Mucosa of stomach (tissue), 1 donor: ENCODE data around the gene CD9.

ENCODE experiments used
- H3K27me3 ChIP-seq: one replicate; pipeline ENCODE4 v1.7.0; 2013; ENCODE audit warnings: mild to moderate bottlenecking, low read length; ENCODE audit not compliant: control insufficient read depth, insufficient read depth
- H3K36me3 ChIP-seq: one replicate; pipeline ENCODE4 v1.7.0; 2013; ENCODE audit warnings: low read length; ENCODE audit not compliant: control insufficient read depth, insufficient read depth
- H3K4me1 ChIP-seq: one replicate; pipeline ENCODE4 v1.7.0; 2013; ENCODE audit warnings: mild to moderate bottlenecking, low read length; ENCODE audit not compliant: control insufficient read depth, insufficient read depth
- H3K4me3 ChIP-seq: one replicate; pipeline ENCODE4 v1.7.0; 2013; ENCODE audit warnings: low read length
- H3K9ac ChIP-seq: one replicate; pipeline ENCODE4 v1.7.0; 2013; ENCODE audit warnings: mild to moderate bottlenecking, low read length, moderate library complexity
- H3K9me3 ChIP-seq: one replicate; pipeline ENCODE4 v1.7.0; 2013; ENCODE audit warnings: mild to moderate bottlenecking, low read length, moderate library complexity; ENCODE audit not compliant: control insufficient read depth
- donor health status: Pancreatic carcinoma.

Gene CD9

DNA sequence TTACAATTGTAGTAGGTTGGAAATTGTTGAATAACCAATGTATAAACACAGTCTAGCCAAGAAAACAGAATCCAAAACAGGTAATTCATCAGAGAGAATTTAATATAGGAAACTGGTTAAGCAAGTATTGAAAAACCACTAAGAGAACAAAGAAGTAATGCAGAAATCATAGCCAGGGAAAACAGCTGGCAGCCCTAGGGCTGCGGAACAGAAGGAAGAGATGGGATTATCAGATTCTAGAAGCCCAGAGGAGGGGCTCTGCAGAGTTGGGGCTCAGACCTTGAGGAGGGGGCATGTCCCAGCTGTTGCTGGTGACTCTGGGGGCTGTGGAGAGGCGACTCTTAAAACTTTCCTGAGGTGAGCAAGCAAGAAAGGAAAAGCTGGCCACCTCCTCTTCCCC, 49.4 kb downstream of the CD9 start:
- Histone ChIP-seq H3K27me3 (no peaks in the 10 kb centered on the region), H3K9me3 (no peaks in the 10 kb centered on the region), H3K4me3 (no peak overlapping the region), H3K9ac (no peak overlapping the region), H3K36me3 (no peaks in the 10 kb centered on the region), H3K4me1 (no peaks in the 10 kb centered on the region)

GRCh38 chr12:6250343-6250742, 50.1 kb downstream of the CD9 start:
- H3K9me3 ChIP-seq, result no peaks in the 10 kb centered on the region
- no peak overlapping the region for H3K4me3 ChIP-seq
- H3K9ac ChIP-seq, result no peak overlapping the region
- no peaks in the 10 kb centered on the region for H3K4me1 ChIP-seq
- H3K36me3 ChIP-seq, result no peaks in the 10 kb centered on the region
- H3K27me3 ChIP-seq, result no peaks in the 10 kb centered on the region

GRCh38 chr12:6253278-6253677, 53.1 kb downstream of the CD9 start:
- H3K9ac ChIP-seq, result no peak overlapping the region

GRCh38 chr12:6254491-6254890, 54.3 kb downstream of the CD9 start:
- H3K27me3 ChIP-seq, result no peaks in the 10 kb centered on the region
- H3K4me3 ChIP-seq, result no peak overlapping the region
- H3K36me3 ChIP-seq, result no peaks in the 10 kb centered on the region
- H3K9me3 ChIP-seq, result no peaks in the 10 kb centered on the region
- H3K4me1 ChIP-seq, result no peaks in the 10 kb centered on the region
- no peak overlapping the region for H3K9ac ChIP-seq

More at GRCh38 chr12:6253278-6253677, 53.1 kb downstream of the CD9 start:
- H3K9me3 ChIP-seq, result no peaks in the 10 kb centered on the region
- no peak overlapping the region for H3K4me3 ChIP-seq
- H3K4me1 ChIP-seq, result no peaks in the 10 kb centered on the region
- H3K27me3 ChIP-seq, result no peaks in the 10 kb centered on the region
- H3K36me3 ChIP-seq, result no peaks in the 10 kb centered on the region

GRCh38 chr12:6257007-6257406, 56.8 kb downstream of the CD9 start:
- Histone ChIP-seq H3K4me3 (no peak overlapping the region), H3K27me3 (no peaks in the 10 kb centered on the region), H3K9ac (no peak overlapping the region), H3K36me3 (no peaks in the 10 kb centered on the region), H3K4me1 (no peaks in the 10 kb centered on the region), H3K9me3 (no peaks in the 10 kb centered on the region)

DNA sequence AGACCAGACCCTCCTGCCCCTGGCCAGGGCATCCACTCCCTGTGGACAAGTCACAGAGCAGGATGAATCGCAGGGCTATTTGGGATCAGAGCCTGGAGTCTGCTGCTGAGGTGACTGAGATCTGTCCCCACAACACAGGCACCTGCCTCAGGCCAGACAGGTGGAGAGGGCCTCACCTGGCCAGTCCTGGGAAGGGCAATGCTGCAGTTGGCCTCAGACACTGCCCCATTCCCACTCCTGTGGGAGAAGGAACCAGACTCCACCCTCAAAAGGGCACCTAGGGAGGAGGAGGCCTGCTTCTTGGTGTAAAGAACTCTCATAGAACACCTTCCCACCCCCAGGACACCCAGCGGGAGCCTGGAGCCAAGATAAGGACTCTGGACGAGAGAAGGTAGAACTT, 62.0 kb downstream of the CD9 start:
- Histone ChIP-seq H3K9me3 (no peaks in the 10 kb centered on the region), H3K36me3 (no peaks in the 10 kb centered on the region), H3K27me3 (no peaks in the 10 kb centered on the region), H3K4me3 (no peak overlapping the region), H3K9ac (no peak overlapping the region), H3K4me1 (peaks cover 9% of the 10 kb centered on the region)

DNA sequence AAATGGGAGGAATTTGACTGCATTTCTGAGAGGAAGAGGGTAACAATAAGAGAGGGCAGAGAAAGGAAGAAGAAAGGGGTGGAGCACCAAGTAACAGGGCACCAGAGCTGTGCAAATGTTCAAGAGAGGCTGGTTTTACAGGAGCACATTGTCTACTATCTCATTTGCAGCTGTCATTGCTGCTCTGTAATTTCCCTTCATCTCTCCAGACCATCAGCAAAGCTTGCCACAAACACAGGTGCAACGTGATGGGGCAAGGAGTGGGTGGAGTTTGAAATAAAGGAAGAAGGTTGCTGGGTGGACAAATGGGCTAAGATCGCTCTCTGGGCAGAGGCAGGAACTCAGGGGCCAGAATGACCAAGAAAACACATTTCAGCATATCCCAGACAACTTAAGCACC, 62.4 kb downstream of the CD9 start:
- H3K27me3 ChIP-seq, result no peaks in the 10 kb centered on the region
- H3K4me3 ChIP-seq, result no peak overlapping the region
- peaks cover 9% of the 10 kb centered on the region for H3K4me1 ChIP-seq
- H3K36me3 ChIP-seq, result no peaks in the 10 kb centered on the region
- H3K9ac ChIP-seq, result no peak overlapping the region
- H3K9me3 ChIP-seq, result no peaks in the 10 kb centered on the region

DNA sequence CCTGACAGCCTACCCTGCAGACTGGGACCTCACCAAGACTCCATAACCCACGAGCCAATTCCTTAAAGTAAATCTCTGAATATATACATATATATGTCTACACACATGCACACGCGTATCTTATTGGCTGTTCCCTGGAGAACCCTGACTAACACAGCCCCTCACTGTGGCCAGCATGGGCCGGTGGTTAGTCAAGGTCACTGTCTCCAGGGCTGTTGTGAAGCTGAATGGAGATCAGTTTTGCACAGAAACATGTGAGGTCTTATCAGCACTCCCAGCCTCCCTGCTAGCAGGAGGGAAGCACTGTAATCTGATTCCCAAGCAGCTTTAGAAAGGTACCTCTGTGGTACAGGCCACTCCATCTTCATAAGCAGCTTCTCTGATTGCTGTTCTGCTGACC, 63.7 kb downstream of the CD9 start:
- Histone ChIP-seq H3K9me3 (no peaks in the 10 kb centered on the region), H3K9ac (no peak overlapping the region), H3K27me3 (no peaks in the 10 kb centered on the region), H3K4me1 (peaks cover 9% of the 10 kb centered on the region), H3K36me3 (no peaks in the 10 kb centered on the region), H3K4me3 (no peak overlapping the region)

DNA sequence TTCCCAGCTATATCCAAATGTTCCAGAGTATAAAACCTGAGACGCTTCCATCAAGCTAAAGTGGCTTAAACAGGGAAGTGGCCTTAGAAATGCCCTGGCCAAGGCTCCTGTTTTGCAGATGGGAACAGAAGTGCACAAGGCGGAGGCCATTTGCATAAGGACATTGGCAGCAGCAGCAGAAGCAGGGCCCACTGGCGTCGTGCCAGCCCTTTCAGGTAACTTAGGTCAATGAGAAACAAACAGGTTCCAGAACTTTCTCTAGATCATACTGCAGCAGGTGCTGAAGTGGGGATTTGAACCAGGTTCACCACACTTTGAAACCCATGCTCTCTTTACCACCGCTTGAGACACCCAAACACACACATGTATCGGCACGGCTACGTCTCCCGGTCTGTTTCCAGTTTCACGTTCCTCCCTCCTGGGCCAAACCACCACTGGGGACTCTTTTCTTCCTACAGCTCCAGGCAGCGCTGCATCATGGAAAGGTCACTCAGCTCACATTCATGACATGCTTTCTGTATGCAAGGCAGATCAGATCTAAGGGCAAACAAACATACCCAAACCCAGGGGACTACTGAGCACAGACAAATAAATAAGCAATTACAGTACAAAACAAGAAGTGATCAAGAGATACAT, 64.3 kb downstream of the CD9 start:
- no peak overlapping the region for H3K9ac ChIP-seq
- H3K4me1 ChIP-seq, result peaks cover 9% of the 10 kb centered on the region
- H3K9me3 ChIP-seq, result no peaks in the 10 kb centered on the region

GRCh38 chr12:6265038-6265405, 64.8 kb downstream of the CD9 start:
- Histone ChIP-seq H3K9ac (no peak overlapping the region), H3K4me1 (peaks cover 9% of the 10 kb centered on the region)

More for the DNA sequence above, 64.3 kb downstream of the CD9 start:
- Histone ChIP-seq H3K4me3 (no peak overlapping the region), H3K36me3 (no peaks in the 10 kb centered on the region), H3K27me3 (no peaks in the 10 kb centered on the region)

DNA sequence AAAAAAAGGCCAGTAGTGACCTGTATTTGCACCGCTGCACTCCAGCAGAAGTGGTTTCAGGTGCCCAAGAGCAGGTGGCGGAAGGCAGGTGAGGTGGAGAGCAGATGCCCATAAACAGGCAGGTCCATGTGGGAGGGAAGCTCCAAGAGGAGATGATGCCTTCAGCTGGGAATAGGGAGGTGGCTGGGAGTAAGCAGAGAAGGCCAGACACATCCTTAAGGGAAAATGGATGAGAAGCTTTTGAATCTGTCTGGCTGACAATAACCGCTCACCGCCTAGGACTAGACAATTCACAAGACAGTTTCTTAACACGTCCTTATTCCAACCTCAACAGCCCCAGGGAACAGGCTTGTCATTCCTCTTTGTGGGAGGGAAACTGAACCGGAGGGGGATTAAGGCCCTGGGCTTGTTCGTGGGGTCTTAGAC, 66.4 kb downstream of the CD9 start:
- Histone ChIP-seq H3K36me3 (no peaks in the 10 kb centered on the region), H3K9me3 (no peaks in the 10 kb centered on the region), H3K9ac (no peak overlapping the region), H3K27me3 (no peaks in the 10 kb centered on the region), H3K4me3 (no peak overlapping the region), H3K4me1 (peaks cover 9% of the 10 kb centered on the region)

More at GRCh38 chr12:6265038-6265405, 64.8 kb downstream of the CD9 start:
- no peaks in the 10 kb centered on the region for H3K9me3 ChIP-seq
- no peak overlapping the region for H3K4me3 ChIP-seq
- no peaks in the 10 kb centered on the region for H3K27me3 ChIP-seq
- no peaks in the 10 kb centered on the region for H3K36me3 ChIP-seq

DNA sequence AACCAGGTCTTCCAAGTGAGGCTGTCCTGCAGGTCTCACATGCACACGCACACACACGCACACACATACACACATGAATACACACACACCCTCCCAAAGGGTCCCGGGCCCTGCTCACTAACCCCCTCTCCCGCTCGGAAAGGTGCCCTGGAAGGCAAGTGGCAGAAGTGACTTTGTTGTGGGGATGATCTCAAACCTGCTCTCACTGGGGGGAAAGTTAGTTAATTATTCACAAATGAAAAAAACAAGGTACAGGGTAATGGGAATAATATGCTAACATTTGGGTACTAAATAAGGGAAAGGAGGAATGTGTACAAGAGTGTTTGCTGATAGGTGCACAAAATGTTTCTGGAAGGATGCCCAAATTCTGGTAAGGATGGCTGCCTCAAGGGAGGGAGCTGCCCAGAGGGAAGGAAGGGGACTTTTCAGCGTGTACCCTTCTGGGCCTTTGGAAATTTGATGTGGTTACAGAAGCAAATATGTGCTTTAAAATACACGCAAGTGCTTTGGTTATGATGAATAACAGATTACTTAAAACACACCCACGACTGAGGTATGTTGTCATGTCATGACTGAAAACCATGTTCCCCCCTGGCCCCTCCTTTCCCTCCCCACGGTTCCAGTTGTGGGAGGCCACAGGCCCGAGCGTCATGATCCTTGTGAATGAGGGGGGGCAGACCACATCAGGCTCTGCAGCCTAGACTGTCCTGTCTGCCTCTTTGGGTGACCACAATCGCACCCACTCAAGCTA, 66.9 kb downstream of the CD9 start:
- Histone ChIP-seq H3K9me3 (no peaks in the 10 kb centered on the region), H3K36me3 (no peaks in the 10 kb centered on the region), H3K27me3 (no peaks in the 10 kb centered on the region), H3K4me3 (no peak overlapping the region), H3K9ac (no peak overlapping the region), H3K4me1 (peaks cover 10% of the 10 kb centered on the region)
